Umbilical cord (tissue), 2 donors: Measurements from ENCODE around the gene CSRP3. TPM values are rescaled to one million over a fixed set of nuclear protein-coding genes. Genes with fewer than 3 reads are reported as not detected.
A peak's percentile ranks its signal among the peaks of the same experiment; 100 is the strongest.

ENCODE experiments used
- DNase-seq: peaks from one replicate; pipeline ENCODE4 v3.0.0-alpha.2; 2015; ENCODE audit warnings: low spot score
- total RNA-seq: library from RNA; depleted of rRNA; stranded (reverse); fragments of >200 nt; gene quantifications from one replicate; pipeline ENCODE4 v1.2.3, GENCODE V29; 2014; ENCODE audit warnings: low replicate concordance; ENCODE audit not compliant: insufficient read depth

The CSRP3 gene
- total RNA-seq = 0.72 TPM

- no peak for DNase-seq
Observed at GRCh38 chr11:19201737-19202605, at the start of gene CSRP3. TSS of gene CSRP3 (minus strand) at chr11:19201983. CDS start at chr11:19192448, 9,535 bp downstream.

GRCh38 chr11:19251577-19251976 lies 49.8 kb upstream of the CSRP3 start:
- no peak for DNase-seq

GRCh38 chr11:19246816-19247215 lies 45.0 kb upstream of the CSRP3 start:
- DNase-seq = no peak

DNA sequence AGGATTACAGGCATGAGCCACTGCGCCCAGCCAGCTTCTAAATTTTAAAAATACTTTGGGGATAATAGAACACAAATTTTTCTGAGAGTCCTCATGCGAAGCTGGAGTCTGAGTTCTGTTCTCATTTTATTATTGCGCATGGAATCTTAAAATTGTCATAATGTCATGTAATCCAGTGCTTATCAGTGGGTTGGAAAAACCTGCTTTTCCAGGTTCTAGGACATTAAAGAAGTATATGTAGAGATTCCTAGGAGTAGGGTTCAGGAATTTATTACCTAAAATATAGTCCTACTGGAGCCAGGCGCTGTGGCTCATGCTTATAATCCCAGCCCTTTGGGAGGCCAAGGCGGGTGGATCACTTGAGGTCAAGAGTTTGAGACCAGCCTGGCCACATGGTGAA lies 43.6 kb upstream of the CSRP3 start:
- no peak for DNase-seq

DNA sequence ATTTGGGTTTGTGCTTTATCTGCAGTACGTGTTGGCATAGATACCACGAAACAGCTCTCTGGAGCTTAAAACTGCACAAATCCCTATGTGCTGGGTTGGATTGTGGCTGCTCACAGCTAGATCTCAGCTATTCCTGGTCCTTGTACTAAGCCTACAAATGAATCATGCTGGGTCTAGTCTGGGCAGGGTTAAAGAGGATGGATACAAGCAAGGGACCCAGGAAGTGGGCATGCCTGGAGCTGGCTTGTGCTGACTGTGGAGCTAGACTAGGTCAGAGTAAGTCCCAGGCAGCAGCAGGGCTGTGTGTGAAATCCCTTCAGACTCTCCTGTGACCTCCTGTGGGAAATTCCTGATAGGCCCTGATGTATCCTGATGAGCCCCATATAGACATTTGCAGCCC lies 42.8 kb upstream of the CSRP3 start:
- peak; percentile 43 for DNase-seq

GRCh38 chr11:19244084-19244483 lies 42.3 kb upstream of the CSRP3 start:
- no peak for DNase-seq

- no peak for DNase-seq
Observed at GRCh38 chr11:19243613-19244012, 41.8 kb upstream of the CSRP3 start.

DNA sequence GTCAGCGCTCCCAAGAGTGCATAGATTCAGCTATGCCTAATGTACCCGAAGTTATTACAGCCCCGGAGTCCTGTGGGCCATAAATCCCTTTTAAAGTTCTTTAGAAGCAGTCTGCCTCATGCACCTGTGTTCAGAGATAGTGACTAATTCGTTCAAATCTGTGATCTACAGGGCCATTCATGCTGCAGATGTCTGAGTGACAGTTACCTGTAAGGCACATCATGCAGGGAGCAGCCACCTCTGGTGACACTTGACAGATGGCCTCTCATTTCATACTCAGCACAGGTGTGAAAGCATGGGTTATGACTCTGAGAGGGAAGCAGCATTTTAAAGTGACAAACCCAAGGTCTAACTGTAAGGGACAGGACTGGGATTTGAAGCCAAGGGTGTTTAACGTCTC lies 41.4 kb upstream of the CSRP3 start:
- DNase-seq = no peak

DNA sequence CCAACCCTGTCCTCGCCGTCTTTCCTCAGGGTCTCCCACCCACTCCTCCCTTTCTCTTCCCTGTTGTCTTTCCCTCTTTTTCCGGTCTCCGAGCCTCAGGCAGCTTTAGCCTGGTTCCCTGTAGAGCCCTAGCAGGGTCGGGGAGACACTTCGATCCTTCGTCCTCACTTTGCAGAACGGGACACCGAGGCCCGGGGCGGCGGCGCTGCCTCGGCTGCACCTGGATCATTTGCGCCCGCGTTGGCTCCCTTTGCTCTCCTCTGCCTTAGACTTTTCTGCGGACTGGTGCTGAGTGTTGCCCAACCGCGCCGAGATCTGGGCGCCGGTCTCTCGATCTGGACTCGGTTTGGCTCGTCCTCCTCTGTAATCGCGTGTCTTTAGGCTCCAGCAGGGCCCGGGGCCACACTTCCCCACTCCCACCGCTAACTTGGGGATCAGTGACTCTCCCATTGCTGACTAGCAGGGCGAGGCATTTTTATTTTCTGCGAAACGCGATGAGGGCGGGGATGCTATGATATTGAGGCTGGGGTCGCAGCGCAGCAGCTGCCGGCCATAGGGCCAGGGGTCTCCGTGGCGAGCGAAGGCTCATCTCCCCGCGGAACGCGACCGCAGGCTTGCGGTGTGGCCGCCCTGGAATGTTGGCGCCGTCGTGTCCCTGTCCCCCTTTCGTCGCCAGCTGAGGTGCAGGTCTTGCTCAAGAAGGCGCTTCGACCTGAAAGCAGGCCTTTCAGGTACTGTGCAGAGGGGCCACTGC lies 40.6 kb upstream of the CSRP3 start:
- no peak for DNase-seq

DNA sequence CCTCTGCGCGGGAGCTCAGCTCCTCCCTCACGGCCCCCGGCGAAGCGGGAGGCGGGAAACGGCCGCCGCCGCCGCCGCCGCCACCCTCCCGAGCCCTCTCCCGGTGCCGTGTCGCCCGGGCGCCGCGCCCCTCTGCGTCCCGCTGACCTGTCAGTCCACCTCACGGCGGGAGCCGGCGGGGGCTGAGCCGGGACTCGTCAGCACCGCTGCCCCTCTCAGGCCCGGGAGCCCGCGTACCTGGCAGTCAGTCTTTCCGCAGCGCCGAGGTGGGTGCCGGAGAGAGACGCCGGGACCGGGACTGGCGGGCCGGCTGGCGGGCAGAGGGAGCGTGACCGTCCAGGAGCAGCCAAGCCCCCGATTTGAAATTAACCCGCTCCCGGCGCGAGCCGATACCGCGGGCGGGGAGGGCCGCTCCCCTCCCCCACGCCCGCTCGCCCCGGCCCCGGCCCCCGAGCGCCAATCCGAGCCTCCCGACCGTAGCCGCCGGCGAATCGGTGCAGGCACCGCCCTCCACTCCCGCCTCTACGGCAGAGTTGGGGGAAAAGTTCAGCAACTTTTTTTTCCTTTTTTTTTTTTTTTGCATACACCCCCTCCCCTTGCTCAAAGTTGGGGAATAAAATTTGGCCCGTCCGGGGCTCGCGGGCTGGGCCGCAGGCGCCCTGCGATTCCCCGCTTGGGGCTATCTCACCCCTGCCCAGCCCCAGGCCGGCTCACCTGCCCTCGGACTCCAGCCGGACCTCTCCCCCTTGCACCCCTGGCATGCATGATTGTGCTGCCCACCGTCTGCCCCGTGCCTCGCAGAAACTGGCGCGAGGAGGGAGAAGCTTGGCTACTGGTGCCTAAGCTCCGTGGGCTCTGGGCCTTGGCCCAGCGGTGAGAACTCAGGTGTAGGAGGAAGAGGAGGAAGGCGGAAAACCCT lies 39.7 kb upstream of the CSRP3 start:
- DNase-seq = no peak

DNA sequence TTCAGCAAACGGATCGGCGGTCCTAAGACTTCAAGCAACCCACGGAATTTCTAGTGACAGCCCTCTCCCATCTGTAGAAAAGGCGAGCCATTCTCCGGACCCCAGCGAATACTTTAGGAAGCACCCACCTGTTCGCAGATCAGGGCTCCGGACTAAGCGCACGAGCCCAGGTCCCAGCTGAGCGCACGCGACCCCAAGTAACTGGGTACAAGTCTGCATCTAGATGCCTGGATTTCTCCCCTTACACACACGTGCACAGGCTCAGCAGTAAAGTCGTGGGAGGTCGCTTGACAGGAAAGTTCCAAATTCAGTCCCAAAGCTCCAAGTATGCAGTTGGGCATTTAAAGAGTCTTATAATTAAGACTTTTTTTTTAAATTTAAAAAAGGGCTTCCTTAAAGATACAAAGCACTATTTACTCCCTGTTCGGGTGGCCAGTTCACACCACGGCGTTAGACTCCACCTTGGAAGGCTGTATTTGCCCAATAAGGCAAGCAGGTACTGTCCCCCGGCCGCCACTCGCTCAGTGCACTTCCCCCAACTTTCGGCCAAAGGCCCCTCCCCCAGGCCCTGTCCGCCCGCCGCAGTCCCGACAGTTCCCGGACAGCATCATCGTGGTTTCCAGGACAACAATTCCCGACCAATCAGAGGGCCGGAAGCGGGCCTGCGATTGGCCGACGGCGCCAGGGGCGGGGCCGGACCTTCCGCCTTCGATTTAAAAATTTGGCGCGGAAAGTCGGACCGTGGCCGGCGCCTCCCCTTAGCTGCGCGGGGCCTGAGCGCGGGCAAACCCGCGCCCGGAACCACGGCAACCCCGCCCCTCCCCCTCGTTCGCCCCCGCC lies 38.9 kb upstream of the CSRP3 start, which contains the start of gene E2F8:
Gene E2F8, minus strand, starts transcription at position 526 of the 840 bp plus-strand sequence. CDS start 824 bp downstream, outside the sequence.
- DNase-seq = peak; percentile 97

- no peak for DNase-seq
Observed at GRCh38 chr11:19239039-19239438, 37.3 kb upstream of the CSRP3 start.

DNA sequence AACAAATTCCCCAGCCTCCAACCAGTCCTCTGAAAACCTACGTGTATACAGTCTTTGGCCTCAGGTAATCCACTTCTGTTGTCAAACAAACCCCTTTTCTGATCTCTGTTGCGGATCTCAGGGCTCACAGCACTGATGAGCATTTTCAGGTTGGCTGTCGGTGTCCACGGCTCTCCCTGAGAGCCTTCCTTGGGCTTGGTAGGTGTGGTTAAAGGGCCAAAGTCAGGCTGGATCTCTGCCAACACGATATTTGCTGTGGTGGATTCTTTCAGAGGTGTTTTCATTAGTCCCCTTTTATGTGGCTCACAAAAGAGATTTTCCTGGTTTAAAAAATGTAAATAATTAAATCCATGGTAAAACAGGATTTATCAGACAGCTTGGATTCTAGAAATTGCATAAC lies 36.0 kb upstream of the CSRP3 start:
- DNase-seq = no peak

GRCh38 chr11:19237381-19237780 lies 35.6 kb upstream of the CSRP3 start:
- DNase-seq = no peak

GRCh38 chr11:19234231-19234817 lies 32.5 kb upstream of the CSRP3 start:
- DNase-seq = no peak

- DNase-seq = no peak
Observed at GRCh38 chr11:19232910-19233503, 31.2 kb upstream of the CSRP3 start.

DNA sequence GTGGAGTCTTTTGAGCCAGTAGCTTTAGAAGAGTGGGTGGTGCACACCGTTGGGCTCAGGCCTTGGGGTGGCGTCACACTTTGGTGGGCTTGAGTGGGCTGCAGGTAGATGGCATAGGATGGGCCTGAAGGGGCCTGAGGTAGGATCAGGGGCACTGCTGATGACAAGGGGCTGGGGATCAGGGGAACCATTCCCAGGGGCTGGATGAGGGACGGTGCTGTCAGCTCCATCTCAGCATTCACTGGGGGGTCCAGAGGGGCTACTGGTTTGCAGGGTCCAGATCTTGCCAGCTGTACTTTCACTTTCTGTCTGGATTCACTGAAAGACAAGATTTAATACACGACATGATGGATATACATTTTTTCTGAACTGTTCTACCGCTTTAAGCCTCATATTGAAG lies 27.9 kb upstream of the CSRP3 start:
- DNase-seq = no peak

- DNase-seq = no peak
Observed at GRCh38 chr11:19228968-19229367, 27.2 kb upstream of the CSRP3 start.

DNA sequence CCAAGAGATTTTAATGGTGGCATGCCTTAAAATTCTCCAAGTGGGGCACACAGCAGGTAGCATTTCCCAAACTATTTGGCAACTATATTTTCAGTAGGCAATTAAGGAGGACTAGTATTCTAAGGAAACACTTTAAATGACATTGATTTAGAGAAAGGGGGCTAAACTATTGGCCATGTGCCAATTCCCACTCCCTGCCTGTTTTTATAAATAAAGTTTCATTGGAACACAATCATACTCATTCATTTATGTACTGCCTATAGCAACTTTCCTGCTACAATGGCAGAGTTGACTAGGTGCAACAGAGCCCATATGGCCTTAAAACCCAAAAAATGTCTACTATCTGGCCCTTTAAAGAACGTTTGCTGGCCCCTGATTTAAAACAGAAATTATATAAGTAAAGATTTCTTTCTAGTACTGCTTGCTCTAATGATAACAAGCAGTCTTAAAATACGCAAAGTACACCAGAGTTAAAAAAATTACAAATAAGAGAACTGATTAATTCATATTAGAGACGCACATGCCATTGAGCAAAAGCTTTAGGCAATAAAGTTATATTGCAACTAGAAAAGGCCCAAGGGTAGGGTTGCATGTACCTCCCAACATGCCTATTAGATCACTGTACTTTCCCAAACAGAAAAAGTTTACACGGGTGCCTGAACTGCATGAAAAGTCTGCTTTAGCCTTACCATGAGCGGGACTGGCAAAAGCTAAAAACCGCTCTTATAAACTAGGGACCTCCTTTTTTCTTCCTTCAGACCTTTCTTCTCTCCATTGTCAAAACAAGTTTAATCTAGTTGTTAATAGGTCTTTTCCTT lies 24.8 kb upstream of the CSRP3 start:
- DNase-seq = no peak
